Stimulated activated CD4-positive, alpha-beta T cell treated with anti-CD3 and anti-CD28 coated beads, Interleukin-15, amount 100 ng/mL, for 48 hours (primary cell): Measurements from ENCODE around the gene YTHDF2.
"Not testable (repeated sequence)": the region's sequence is repeated elsewhere in the genome, so short reads cannot be mapped to it uniquely, and the experiment has no call there.

ENCODE experiments used
- DNase-seq, 2 donors: peaks; one replicate each; pipeline ENCODE4 v3.0.0-alpha.2; 2020; ENCODE audit warnings: low read depth in 2 of 2

Gene YTHDF2

DNA sequence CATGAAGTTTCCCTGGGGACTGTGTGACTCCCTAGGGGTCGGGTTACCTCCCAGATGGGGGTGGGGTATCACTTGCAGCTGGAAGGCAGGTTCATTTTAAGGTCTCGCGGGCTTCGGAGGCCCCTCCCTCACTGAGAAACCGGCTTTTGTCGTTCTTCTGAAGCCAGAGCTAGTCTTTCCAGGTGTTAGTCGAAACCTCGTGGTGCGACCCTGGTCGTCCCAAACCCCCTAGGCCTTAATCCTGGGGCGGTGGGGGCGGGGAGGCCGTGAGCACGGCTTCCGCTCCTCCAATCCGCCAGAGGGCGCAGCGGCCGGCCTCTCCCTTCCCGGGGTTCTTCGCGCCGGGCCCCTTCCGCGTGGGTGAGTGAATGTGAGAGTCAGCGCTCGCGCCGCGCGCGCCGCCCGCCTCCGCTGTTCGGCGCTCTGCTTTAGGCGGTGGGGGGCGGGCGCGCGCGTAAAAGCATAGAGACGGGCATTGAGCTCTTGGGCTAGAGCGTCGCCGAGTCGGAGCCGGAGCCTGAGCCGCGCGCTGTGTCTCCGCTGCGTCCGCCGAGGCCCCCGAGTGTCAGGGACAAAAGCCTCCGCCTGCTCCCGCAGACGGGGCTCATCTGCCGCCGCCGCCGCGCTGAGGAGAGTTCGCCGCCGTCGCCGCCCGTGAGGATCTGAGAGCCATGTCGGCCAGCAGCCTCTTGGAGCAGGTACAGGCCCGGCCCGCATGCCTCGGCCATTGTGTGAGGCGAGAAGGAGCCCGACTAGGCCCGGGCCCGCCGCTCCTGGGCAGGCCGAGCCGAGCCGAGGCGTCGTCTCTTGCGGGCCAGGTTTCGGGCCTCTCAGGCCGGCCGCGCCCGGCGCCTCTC is at the start of gene YTHDF2:
YTHDF2 (plus strand) TSS at position 491 of the 857 bp plus-strand sequence; CDS start at position 672, 181 bp downstream.
- peak; percentile 97 to 98 for DNase-seq

DNA sequence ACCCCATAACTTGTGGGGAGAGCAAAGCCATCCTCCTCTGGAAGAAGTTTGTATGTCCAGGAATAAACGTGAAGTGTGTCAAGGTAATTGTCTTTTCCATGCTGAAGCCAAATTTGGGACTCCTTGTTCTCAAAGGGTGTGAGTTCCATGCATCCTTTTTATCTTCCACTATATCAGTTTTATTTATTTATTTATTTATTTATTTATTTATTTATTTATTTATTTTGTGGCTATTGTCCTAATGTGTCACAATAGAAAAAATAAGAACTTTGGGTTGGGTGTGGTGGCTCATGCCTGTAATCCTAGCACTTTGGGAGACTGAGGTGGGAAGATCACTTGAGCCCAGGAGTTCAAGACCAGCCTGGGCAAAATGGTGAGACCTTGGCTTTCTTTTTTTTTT is 45.1 kb upstream of the YTHDF2 start:
- DNase-seq = not testable (repeated sequence)

DNA sequence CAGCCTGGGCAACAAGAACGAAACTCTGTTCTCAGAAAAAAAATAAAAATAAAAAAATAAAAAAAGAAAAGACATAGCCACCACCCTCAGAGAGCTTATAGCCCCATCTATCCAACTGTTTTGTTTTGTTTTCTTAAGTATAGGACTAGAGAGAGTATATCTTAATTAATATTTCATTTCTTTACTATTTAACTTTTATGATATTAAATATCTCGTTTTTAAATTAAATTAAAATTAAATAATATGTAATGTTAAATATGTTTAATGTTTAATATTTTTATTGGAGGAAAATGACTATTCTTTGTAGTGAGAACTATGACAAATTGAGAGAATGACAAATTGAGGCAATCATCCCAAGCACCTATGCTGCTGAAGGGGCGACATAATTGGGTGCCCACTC is 33.1 kb upstream of the YTHDF2 start:
- no peak for DNase-seq

DNA sequence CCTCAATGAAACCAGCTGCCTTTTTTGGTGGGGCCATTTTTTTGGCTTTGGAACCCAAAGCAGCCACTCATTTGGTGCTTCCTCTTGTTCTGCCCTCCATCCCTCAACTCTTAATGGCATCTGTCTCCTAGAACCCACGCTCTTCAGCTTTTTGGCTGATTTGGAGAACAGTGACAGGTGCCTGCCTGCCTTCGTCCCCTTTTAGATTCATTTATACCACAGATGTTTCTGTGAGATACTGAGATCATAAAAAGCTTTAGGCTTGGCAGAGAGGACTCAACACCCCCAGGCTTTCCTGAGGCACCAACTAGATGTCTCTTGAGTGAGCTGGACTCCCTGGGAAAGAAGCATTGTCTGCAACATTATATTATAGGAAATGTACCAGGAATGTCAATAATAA is 20.4 kb upstream of the YTHDF2 start:
- DNase-seq = no peak

DNA sequence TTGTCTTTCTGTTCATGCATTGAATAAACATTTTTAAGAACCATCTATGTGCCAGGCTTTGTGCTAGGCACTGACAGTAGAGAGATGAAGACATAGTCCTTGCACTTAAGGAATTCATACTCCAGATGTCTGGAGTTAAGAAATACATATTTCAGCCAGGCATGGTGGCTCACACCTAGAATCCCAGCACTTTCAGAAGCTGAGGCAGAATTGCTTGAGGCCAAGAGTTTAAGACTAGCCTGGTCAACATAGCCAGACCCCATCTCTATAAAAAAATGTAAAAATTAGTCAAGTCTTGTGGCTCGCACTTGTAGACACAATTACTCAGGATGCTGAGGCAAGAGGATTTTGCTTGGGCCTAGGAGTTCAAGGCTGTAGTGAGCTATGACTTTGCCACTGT is 18.6 kb upstream of the YTHDF2 start:
- no peak for DNase-seq

DNA sequence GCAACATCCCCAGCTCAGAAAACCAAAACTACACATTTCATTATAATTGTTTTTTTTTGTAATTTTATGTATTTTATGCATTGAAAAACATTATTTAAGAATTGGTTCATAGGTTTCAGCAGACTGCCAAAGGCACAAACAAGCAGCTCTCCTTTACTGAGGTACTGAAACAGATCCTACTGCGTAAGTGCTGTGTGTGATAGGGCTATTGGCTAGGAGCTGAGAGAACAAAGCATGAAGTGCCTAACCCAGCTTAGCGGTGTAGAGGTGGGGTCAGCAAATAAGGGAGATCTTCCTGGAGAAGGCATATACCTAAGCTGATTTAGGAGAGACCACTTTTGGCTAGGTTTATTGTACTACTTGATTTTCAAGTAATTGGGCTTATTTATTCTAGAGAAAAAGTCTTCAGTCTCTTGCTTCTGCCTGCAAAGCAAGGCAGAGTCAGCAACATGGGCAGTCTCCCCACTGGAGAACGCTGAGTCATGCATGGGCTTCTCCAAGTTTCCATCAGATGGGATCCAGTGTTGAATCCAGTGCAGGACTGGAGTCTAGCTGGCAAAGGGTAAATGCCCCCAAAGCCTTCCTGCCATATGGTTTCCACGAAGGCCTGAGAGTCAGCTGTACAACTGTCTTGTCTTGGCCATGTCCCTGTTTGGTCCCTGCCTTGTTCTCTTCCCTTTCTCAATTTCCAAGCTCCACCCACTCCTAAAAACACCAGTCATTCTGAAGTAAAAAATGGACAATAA is 18.0 kb upstream of the YTHDF2 start:
- DNase-seq = no peak

DNA sequence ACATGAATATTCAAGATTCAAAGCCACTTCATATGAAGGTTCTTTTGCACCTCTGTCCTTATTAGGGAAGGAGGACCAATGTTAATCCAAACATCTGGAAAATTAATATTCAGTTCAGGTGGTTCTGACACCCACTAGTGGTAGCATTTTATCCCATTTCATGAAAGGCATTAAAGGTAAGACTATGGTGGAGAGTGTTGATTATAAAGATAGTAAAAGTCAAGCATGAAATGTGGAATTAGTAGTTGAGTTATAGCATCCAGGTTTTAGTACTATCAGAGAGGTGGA is 17.5 kb upstream of the YTHDF2 start:
- no peak for DNase-seq

DNA sequence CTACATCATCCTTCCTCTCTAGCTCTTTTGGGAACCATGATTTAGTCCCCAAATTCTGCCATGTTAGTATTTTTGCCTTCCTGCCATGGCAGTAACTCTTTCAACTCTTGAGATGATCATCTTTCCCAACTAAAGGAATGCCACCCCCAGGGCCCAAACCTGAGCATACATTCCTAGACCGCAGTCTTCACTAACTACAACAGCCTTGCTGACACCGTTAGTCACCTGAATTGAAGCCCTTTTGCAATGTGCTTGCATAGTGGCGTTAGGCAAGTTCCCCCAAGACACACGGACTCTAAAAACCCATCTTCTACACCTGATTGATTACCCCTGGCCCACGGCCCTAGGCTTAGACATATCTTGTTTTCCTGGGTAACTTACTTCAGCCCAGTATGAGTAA is 16.4 kb upstream of the YTHDF2 start:
- DNase-seq = no peak

DNA sequence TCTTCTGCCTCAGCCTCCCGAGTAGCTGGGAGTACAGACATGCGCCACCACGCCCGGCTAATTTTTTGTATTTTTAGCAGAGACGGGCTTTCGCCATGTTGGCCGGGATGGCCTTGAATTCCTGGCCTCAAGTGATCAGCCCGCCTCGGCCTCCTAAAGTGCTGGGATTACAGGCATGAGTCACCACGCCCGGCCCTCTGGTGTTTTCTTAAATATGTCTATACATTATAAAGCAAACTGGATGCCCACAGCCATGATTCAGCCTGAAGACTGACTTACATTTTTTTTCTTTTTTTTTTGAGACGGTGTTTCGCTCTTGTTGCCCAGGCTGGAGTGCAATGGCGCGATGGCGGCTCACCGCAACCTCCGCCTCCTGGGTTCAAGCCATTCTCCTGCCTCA is 14.8 kb upstream of the YTHDF2 start:
- DNase-seq = not testable (repeated sequence)

DNA sequence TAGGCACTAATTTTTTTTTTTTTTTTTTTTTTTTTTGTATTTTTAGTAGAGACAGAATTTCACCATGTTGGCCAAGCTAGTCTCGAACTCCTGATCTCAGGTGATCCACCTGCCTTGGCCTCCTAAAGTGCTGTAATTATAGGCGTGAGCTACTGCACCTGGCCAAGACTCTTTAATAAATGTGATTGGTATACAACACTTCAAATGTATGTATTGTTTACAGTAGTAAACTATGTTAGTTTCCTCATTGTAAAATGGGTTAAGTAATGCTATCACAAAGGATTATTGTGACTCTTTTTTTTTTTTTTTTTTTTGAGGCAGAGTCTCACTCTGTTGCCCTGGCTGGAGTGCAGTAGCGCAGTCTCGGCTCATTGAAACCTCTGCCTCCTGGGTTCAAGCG is 11.4 kb upstream of the YTHDF2 start:
- DNase-seq = not testable (repeated sequence)

DNA sequence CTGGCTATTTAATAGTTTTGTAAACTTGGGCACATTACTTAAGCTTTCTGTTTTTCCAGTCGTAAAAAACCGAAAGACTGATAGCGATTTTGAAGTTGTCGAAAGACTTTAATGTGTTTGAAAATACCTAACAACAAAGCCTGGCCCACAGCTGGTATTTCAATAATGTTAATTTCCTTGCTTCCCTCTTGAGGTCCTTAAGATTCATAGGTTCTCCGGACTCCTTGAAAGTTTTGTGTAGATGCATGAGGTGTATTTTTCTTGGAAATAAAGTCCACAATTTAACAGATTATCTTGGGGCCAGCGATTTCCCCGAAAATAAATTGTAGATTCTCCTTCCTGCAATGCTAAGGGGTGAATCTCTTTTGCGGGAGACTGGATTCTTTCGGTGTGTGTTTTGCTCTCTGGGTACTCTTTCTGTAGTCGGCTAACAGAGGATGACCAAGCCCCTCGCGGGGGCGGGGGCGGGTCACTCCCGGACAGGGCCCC is 735 bp upstream of the YTHDF2 start:
- no peak for DNase-seq

DNA sequence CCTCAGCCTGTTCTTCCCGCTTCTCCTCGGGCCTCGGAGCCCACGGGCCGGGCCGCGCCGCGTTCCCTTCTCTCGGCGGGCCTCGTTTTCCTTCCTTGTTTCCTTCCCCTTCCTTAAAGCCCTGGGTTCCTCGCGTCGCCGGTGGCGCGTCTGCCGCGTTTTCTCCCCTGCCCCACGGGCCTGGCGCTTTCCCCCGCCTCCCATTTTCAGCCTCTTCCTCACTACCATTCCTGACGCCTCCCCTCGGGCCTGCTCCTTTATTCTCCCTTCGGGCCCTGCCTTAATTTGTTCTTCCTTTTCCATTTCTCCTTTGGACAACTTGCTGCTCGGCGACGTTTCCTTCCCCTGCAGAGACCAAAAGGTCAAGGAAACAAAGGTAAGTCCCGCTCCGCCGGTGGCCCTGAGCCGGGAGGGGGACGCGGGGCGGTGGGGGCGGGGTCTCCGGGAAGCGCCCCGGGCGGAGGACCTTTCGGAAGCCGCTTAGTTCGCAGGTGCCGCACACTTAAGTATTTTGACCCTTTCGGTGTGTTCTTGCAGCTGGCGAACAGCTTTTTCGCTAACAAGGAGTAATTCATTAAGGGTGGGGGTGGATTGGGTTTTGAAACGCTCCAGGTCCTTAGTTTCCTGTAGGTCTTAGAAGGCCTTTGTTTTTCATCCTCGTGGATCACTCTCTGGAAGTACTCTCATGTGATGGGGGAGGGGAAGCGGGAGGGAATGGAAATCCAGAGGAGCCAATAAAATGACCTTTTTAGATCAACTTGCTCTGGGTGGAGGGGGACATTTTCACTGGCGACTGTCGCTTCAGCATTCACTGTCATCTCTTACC is 780 bp downstream of the YTHDF2 start:
- peak; percentile 1 to 26 for DNase-seq

DNA sequence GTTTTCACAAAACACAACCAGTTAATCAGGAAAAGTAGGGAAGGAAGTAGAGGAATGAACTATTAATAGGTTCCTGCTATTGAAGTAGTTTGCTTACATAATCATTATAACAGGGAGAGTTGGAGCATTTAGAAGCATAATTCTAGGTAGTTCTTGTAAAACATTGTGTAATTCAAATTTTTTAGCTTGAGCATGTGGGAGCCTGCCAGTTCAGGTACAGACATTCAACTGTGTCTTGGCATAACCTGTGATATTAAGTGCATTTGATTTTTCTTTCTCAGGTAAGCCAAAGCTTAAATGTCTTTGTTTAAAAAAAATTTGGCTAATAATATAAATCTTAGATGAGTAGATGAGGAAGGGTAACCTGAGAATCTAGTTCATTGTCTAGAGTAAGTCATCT is 3.4 kb downstream of the YTHDF2 start:
- DNase-seq = no peak

DNA sequence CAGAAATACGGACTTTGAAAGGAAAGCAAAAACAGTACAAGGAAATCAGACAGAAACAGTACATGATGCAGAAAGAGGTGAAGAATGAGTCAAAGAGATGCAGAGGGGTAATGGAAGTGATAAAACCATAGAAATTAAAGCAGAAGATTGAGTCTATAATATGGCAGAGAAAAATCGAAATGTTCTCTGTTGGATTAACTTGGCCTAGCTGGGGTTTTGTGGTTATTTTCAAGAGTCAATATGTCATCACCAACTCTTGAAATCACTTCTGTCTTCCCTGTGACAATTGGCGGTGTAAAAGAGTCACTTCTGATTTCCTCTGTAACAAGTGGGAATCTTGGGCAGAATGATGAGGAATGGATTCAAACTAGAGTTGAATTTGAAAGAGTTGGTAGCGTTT is 7.4 kb downstream of the YTHDF2 start:
- no peak for DNase-seq

DNA sequence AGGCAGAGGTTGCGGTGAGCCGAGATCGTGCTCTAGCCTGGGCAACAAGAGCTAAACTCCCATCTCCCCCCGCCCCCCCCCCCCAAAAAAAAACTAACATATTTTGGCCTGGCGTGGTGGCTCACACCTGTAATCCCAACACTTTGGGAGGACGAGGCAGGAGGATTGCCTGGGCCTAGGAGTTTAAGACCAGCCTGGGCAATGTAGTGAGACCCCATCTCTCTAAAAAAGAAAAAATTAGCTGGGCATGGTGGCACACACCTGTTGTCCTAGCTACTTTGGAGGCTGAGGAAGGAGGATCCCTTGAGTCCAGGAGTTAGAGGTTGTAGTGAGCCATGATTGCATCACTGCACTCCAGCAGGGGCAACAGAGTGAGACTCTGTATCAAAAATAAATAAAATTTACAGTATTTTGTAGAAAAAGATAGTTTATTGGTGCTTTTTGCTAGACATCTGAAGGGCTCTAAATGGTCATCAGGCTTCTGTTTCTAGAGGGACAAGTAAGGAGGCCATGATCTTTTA is 9.0 kb downstream of the YTHDF2 start:
- no peak for DNase-seq

DNA sequence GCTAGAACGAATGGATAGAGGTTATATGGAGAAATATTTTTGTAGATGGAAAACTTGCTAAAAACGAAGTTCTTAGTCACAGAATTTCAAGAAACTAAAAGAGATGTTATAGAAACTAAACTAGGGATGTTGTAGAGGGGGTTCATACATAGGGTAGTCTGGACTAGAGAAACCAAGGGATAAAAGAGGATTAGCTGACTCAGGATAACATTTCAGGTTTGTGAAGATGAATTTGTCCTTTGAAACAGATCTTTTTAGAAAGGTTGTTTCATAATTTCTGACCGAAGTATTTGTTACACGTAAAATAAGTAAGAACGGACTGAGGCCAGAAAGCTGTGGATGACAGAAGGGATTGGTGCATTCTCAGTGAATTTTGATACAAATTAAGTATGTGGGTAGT is 13.6 kb downstream of the YTHDF2 start:
- no peak for DNase-seq

DNA sequence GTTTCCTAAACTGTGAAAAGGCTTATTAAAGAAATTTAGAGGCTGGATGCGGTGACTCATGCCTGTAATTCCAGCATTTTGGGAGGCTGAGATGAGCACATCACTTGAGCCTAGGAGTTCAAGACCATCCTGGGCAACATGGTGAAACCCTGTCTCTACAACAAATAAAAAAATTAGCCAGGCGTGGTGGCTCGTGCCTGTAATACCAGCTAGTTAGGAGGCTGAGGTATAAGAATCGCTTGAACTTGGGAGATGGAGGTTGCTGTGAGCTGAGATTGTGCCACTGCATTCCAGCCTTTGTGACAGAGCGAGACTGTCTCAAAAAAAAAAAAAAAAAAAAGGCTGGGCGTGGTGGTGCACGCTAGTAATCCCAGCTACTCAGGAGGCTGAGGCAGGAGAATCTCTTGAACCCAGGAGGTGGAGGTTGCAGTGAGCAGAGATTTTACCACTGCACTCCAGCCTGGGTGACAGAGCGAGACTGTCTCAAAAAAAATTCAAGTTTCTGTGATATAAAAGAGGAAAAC is 14.1 kb downstream of the YTHDF2 start:
- DNase-seq = not testable (repeated sequence)

DNA sequence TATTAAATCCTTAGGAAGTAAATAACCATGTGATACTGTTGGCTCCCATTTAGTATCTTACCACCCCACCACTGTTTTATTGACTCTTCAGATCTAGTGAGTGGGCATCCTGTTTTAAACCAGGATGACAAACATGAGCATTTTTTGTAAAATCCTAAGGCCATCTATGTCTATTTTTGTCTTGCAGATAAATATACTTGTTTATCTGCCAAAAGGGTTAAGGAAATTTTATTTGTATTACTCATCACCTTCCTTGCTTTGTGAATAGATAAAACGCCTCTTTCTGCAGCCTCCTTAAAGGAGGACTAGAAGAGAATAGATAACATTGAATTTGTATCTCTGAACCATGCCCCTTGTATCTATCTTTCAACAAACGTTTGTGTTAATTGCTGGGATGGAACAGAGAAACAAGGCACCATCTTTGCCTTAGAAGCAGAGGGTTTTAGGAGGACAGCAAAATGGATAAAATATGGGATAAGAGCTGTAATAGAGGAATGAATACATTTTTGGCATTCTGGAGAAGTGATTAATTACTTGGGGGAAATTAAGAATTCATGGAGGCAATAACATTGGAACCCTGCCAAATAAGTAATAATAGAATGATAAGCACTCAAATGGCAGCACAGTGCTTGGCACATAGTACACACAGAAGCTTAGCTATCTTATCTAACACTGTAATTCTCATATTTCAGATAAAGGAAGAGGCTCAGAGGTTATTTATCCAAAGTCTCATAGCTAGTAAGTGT is 14.7 kb downstream of the YTHDF2 start:
- no peak for DNase-seq

DNA sequence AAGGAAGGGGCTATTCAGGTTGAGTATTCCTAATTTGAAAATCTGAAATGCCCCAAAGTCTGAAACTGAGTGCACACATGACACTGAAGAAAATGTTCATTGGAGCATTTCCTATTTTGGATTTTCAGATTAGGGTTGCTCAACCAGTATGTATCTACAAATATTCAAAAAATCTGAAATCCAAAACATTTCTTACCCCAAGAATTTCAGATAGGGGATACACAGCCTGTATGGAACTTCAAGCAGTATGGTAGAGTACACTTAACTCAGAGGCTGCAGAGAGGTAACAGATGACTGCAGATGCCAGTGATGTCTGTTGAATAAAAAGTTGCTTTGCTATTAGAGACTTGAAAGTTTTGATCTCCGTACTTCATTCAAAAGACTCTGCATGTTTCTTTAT is 19.0 kb downstream of the YTHDF2 start:
- DNase-seq = no peak

DNA sequence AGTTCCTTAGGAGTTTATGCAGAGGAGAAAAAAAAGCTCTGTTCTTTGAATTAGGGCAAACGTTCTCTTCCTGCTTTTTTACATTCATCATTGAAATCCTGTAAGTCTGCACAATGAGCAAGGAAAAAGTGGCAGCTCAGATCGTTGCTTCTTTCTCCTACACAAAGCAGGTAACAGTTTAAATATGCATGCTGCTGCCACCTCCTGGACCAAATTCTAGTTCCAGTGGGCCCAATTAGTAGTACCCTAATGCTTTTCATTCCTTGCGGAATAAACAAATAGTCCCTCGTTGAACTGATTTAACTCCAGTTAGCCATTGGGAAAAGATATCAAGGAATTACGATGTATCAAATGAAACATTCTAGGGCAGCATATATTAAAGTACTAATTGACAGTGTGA is 20.1 kb downstream of the YTHDF2 start:
- DNase-seq = no peak

DNA sequence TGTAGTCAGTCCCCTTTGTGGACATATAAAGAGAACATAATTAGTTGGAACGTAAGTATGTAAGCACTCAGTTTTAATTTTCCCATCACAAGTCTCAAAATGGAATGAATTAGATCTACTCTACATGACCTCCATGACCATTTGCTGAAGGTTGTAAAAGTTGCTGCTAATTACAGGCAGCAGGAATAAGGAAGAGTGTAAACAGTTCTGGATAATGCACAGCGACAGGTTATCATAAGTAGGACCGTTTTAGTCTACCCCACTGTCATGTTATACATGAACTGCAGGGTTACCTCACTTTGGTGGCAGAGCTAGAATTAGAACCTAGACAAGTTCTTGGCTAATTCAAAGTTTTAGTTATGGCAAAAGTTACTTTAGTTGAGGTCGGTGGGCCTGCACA is 21.7 kb downstream of the YTHDF2 start:
- DNase-seq = no peak
